Keratinocyte (primary cell): ENCODE measurements around the gene MYO15B. TPM values are rescaled to one million over a fixed set of nuclear protein-coding genes. Genes with fewer than 3 reads are reported as not detected.

Source experiments
- DNase-seq: peaks from one replicate; pipeline ENCODE4 v3.0.0-alpha.2; 2011; ENCODE audit warnings: low read depth, missing footprints, low spot score
- FAIRE-seq: peaks from 2 replicates; lab custom pipeline; 2011; peaks lifted over from hg19 to GRCh38; lab: Jason Lieb, UNC
- H2AFZ ChIP-seq: 2 replicates; pipeline ENCODE4 v1.6.0; 2012; ENCODE audit warnings: low read length, control low read depth, inconsistent platforms; ENCODE audit not compliant: control insufficient read depth
- H3K27ac ChIP-seq: 2 replicates; pipeline ENCODE4 v1.5.1; 2011; ENCODE audit warnings: low read length; ENCODE audit not compliant: control insufficient read depth, insufficient read depth
- H3K27me3 ChIP-seq: 3 replicates; pipeline ENCODE4 v1.6.0; 2011; ENCODE audit warnings: low read length; ENCODE audit not compliant: control insufficient read depth, insufficient read depth; ENCODE audit errors: extremely low read depth
- H3K36me3 ChIP-seq, 2 experiments: 2 replicates in 1 of 2; 3 replicates in 1 of 2; pipeline ENCODE4 v1.5.1; 2011; ENCODE audit warnings: low read length in 2 of 2, mild to moderate bottlenecking in 1 of 2; ENCODE audit not compliant: control insufficient read depth in 2 of 2, insufficient read depth in 2 of 2; ENCODE audit errors: extremely low read depth in 1 of 2
- H3K4me1 ChIP-seq: 3 replicates; pipeline ENCODE4 v1.5.1; 2011; ENCODE audit warnings: low read length; ENCODE audit not compliant: control insufficient read depth, insufficient read depth; ENCODE audit errors: extremely low read depth
- H3K4me2 ChIP-seq: 3 replicates; pipeline ENCODE4 v1.6.0; 2011; ENCODE audit warnings: low read depth, low read length; ENCODE audit not compliant: control insufficient read depth, insufficient read depth; ENCODE audit errors: extremely low read depth
- H3K4me3 ChIP-seq, 3 experiments: fragments of 200-600 bp in 1 of 3; sonication (generic) in 1 of 3; 2 replicates in 2 of 3; 3 replicates in 1 of 3; pipeline ENCODE4 v1.5.1; 2011 to 2016; ENCODE audit warnings: low read length in 3 of 3, mild to moderate bottlenecking in 3 of 3, control low read depth in 2 of 3, inconsistent platforms in 1 of 3, low read depth in 1 of 3, mixed read lengths in 1 of 3, mixed run types in 1 of 3, moderate library complexity in 1 of 3; ENCODE audit not compliant: control insufficient read depth in 2 of 3, insufficient read depth in 2 of 3; ENCODE audit errors: extremely low read depth in 1 of 3
- H3K79me2 ChIP-seq: 2 replicates; pipeline ENCODE4 v1.6.0; 2012; ENCODE audit warnings: low read length; ENCODE audit not compliant: control insufficient read depth, insufficient read depth
- H3K9ac ChIP-seq: 3 replicates; pipeline ENCODE4 v1.6.0; 2011; ENCODE audit warnings: low read length; ENCODE audit not compliant: control insufficient read depth, insufficient read depth; ENCODE audit errors: extremely low read depth
- H3K9me1 ChIP-seq: 3 replicates; pipeline ENCODE4 v1.6.0; 2011; ENCODE audit warnings: low read length; ENCODE audit not compliant: control insufficient read depth, insufficient read depth; ENCODE audit errors: extremely low read depth
- H3K9me3 ChIP-seq: 2 replicates; pipeline ENCODE4 v1.5.1; 2012; ENCODE audit warnings: low read depth, low read length; ENCODE audit not compliant: control insufficient read depth
- H4K20me1 ChIP-seq: 3 replicates; pipeline ENCODE4 v1.6.0; 2011; ENCODE audit warnings: low read length; ENCODE audit not compliant: control insufficient read depth, insufficient read depth; ENCODE audit errors: extremely low read depth
- EZH2 ChIP-seq: IDR thresholded peaks from one replicate; pipeline ENCODE4 v1.6.1; 2012; ENCODE audit warnings: inconsistent platforms, mild to moderate bottlenecking, low read length, moderate library complexity
- dilution Hi-C: fragments of 300-500 bp; cut with MboI; formaldehyde crosslinking; loops from one replicate; pipeline ENCODE4 v1.7.0; 2020; ENCODE audit warnings: low sequenced_read_pairs; ENCODE audit not compliant: extremely low pct_ligation_motif_present
- polyA plus RNA-seq, 5 experiments: library from polyadenylated mRNA; depleted of rRNA in 3 of 5; stranded (reverse) in 3 of 5; stranded (forward) in 1 of 5; unstranded in 1 of 5; fragments of >200 nt; gene quantifications; 1 replicate in 1 of 5; 2 replicates in 3 of 5; 3 replicates in 1 of 5; pipeline versions ENCODE4 v1.2.1 to v1.2.3, GENCODE V29; 2011 to 2012; ENCODE audit warnings: missing spikeins in 2 of 5, low read depth in 1 of 5, low replicate concordance in 1 of 5
- TF ChIP-seq, protein P1 (sequence below), 3 experiments: IDR thresholded peaks in 1 of 3; conservative IDR thresholded peaks in 1 of 3; optimal IDR thresholded peaks in 1 of 3; 2 replicates in 2 of 3; 3 replicates in 1 of 3; pipeline versions ENCODE3 to v1.5.1; 2011; ENCODE audit warnings: low read length in 3 of 3, mild to moderate bottlenecking in 3 of 3, moderate library complexity in 2 of 3, control low read depth in 1 of 3, inconsistent platforms in 1 of 3; ENCODE audit not compliant: insufficient read depth in 2 of 3; ENCODE audit errors: extremely low read depth in 1 of 3

MYO15B gene
- polyA plus RNA-seq, 1 donor (not counting 4 experiments of a cell fraction or from before 2014, with no cell fraction given): 0.14 TPM

DNA sequence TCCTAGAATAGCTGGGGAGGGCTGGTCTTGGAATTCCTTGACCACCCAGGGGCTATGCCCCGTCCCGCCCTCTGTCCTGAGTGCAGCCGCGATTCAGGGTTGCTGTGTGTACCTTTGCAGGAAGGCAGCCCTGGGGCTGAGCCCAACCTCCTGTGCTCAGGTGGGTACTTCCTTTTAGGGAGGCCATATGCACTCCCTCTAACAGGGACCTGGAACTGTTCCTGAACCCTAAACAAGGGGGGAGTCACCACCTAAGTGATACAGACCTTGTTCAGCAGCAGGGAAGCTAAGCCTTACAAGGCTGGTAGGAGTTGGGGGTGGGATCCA lies 37.5 kb upstream of the MYO15B start:
- Histone ChIP-seq H3K9ac (peak overlapping the region; percentile 22), H3K4me2 (no peak overlapping the region), H3K9me3 (no peaks in the 10 kb centered on the region), H4K20me1 (no peaks in the 10 kb centered on the region), H3K4me3 (no peak overlapping the region), H2AFZ (peak overlapping the region; percentile 43), H3K36me3 (peaks cover 0 to 2% of the 10 kb centered on the region in 2 experiments), H3K79me2 (no peaks in the 10 kb centered on the region), H3K9me1 (no peaks in the 10 kb centered on the region), H3K4me1 (peaks cover 16% of the 10 kb centered on the region), H3K27ac (no peak overlapping the region), H3K27me3 (no peaks in the 10 kb centered on the region)
- no peak for FAIRE-seq
- no peak for TF ChIP-seq EZH2
- TF ChIP-seq, protein P1, sequence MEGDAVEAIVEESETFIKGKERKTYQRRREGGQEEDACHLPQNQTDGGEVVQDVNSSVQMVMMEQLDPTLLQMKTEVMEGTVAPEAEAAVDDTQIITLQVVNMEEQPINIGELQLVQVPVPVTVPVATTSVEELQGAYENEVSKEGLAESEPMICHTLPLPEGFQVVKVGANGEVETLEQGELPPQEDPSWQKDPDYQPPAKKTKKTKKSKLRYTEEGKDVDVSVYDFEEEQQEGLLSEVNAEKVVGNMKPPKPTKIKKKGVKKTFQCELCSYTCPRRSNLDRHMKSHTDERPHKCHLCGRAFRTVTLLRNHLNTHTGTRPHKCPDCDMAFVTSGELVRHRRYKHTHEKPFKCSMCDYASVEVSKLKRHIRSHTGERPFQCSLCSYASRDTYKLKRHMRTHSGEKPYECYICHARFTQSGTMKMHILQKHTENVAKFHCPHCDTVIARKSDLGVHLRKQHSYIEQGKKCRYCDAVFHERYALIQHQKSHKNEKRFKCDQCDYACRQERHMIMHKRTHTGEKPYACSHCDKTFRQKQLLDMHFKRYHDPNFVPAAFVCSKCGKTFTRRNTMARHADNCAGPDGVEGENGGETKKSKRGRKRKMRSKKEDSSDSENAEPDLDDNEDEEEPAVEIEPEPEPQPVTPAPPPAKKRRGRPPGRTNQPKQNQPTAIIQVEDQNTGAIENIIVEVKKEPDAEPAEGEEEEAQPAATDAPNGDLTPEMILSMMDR (optimal IDR thresholded peaks at IDR 0.05 in 1 of 3, IDR thresholded peaks at IDR 0.05 in 1 of 3, conservative IDR thresholded peaks at IDR 0.05 in 1 of 3; ENCODE audit: extremely low read depth in 1 of 3, insufficient read depth in 2 of 3, low read length in 3 of 3): no peak
- no peak for DNase-seq
- dilution Hi-C loops: no loop called here

DNA sequence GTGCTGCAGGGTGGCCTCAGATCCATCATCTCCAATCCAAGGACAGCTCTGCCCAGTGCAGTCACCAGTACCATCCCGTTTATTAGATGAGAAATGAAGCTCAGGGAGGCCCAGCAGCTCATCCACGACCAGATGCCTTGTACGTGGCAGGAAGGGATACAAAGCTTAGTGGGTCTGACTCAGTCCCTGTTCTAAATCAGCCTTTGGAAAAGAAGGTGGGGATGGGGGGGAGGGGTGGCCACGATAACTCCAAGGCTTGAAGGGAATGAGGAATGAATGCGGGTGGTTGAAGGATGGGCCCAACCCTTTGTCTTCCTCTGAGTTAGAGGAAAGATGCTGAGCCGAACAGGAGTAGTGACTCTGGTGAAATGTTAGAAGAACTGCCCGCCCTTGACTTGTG lies 36.3 kb upstream of the MYO15B start:
- TF ChIP-seq, protein P1 (optimal IDR thresholded peaks at IDR 0.05 in 1 of 3, IDR thresholded peaks at IDR 0.05 in 1 of 3, conservative IDR thresholded peaks at IDR 0.05 in 1 of 3; ENCODE audit: extremely low read depth in 1 of 3, insufficient read depth in 2 of 3, low read length in 3 of 3): no peak
- TF ChIP-seq EZH2: no peak
- Histone ChIP-seq H3K4me3 (no peak overlapping the region), H2AFZ (no peak overlapping the region), H3K36me3 (no peaks in the 10 kb centered on the region), H3K27me3 (no peaks in the 10 kb centered on the region), H3K79me2 (no peaks in the 10 kb centered on the region), H3K9ac (no peak overlapping the region), H3K4me1 (peaks cover 16% of the 10 kb centered on the region), H3K9me1 (no peaks in the 10 kb centered on the region), H3K27ac (no peak overlapping the region), H3K9me3 (no peaks in the 10 kb centered on the region), H4K20me1 (peaks cover under 1% of the 10 kb centered on the region), H3K4me2 (no peak overlapping the region)
- no peak for FAIRE-seq
- dilution Hi-C loops: no loop called here
- DNase-seq: no peak
